Heart right ventricle (tissue), 16 donors: ENCODE results near the gene ZSCAN20. TPM values are rescaled to one million over a fixed set of nuclear protein-coding genes. Genes with fewer than 3 reads are reported as not detected.

Source experiments
- ATAC-seq, 8 donors: fragments of 200-7000 bp; cut with Tn5 transposase; one replicate each; pipeline ENCODE4 v1.9.1; 2020; ENCODE audit warnings: mild to moderate bottlenecking in 8 of 8, moderate library complexity in 8 of 8, moderate number of reproducible peaks in 1 of 8
- DNase-seq, 2 donors: peaks; one replicate each; pipeline ENCODE4 v3.0.0-alpha.2; 2020
- H3K27ac ChIP-seq, 10 donors: fragments of 200-600 bp; sonication (generic) in 2 of 10; one replicate each; pipeline versions ENCODE4 v1.5.0 to v1.8.0; 2020 to 2022; ENCODE audit warnings: mild to moderate bottlenecking in 3 of 10
- H3K27me3 ChIP-seq, 7 donors: fragments of 200-600 bp; one replicate each; pipeline ENCODE4 v1.8.0; 2021 to 2022; ENCODE audit warnings: mild to moderate bottlenecking in 2 of 7
- H3K36me3 ChIP-seq, 9 donors: fragments of 200-600 bp; sonication (generic) in 1 of 9; one replicate each; pipeline versions ENCODE4 v1.5.0 to v1.8.0; 2020 to 2022; ENCODE audit warnings: mild to moderate bottlenecking in 2 of 9
- H3K4me1 ChIP-seq, 9 donors: fragments of 200-600 bp; sonication (generic) in 1 of 9; one replicate each; pipeline versions ENCODE4 v1.5.0 to v1.8.0; 2020 to 2022; ENCODE audit warnings: mild to moderate bottlenecking in 4 of 9
- H3K4me3 ChIP-seq, 10 donors: fragments of 200-600 bp; sonication (generic) in 2 of 10; one replicate each; pipeline versions ENCODE4 v1.5.0 to v1.8.0; 2020 to 2022; ENCODE audit warnings: mild to moderate bottlenecking in 7 of 10, moderate library complexity in 2 of 10
- H3K9me3 ChIP-seq, 11 donors: fragments of 200-600 bp in 10 of 11; sonication (generic) in 2 of 11; one replicate each; pipeline versions ENCODE4 v1.5.0 to v1.8.0; 2013 to 2022; ENCODE audit warnings: mild to moderate bottlenecking in 2 of 11, control low read depth in 1 of 11, moderate library complexity in 1 of 11
- WGBS, 2 donors: extraction: QIAGEN DNeasy Blood & Tissue Kit; methylation state at CpG; one replicate each; pipeline ENCODE4 v1.1.7; 2013; ENCODE audit warnings: inconsistent platforms in 1 of 2; 5-methylcytosine and 5-hydroxymethylcytosine counted together
- intact Hi-C, 10 donors: fragments of 100-400 bp; cut with DNase I; formaldehyde crosslinking; loops; one replicate each; pipeline versions ENCODE4 v1.11.1 to v1.14.2; 2022
- polyA plus RNA-seq, 2 donors: library from polyadenylated mRNA; stranded (reverse); fragments of 200-250 nt; gene quantifications; one replicate each; pipeline ENCODE4 v1.2.3, GENCODE V29; 2013
- total RNA-seq, 10 donors: library from RNA; stranded (reverse); fragmentation: NEBNext Ultra II Directional in 3 of 10; extraction: Animal tissue kit (Norgen Biotek cat#: 25700) in 3 of 10; gene quantifications; one replicate each; pipeline versions ENCODE4 v1.2.1 to v1.2.4, GENCODE V29; 2021 to 2023
- TF ChIP-seq, protein P1 (sequence below), 9 donors: fragments of 200-600 bp; sonication (generic) in 2 of 9; IDR thresholded peaks; one replicate each; pipeline versions ENCODE4 v1.5.0 to v1.8.0; 2021 to 2022; ENCODE audit warnings: antibody characterized with exemption in 9 of 9, mild to moderate bottlenecking in 5 of 9, moderate library complexity in 1 of 9
- donor health status: Arrhythmogenic right ventricular cardiomyopathy.
- donor health status: ischemic (EF 13 %, LVEDD 7.1; RV severe dilation, severe dysfunction).
- donor health status: healthy with polysubstance abuse.
- donor health status: DM: no; HTN: yes; CAD: no.
- donor health status: DM: no; HTN: no; CAD: no.
- donor health status: ischemic (EF 25% LVEDD 6.9; RV normal size, moderate dysfunction).
- donor health status: ischemic (EF 25% LVEDD 5.7; RV mildly dilated, moderate dysfunction).
- donor health status: healthy.
- donor health status: DM: yes; HTN: yes; CAD: no.
- donor health status: Ischemic cardiomyopathy.
- donor health status: ischemic (EF 35%, LVEDD 5.7; RV mildly dilated, moderate dysfunction).
- donor health status: nonischemic (EF 11% LVEDD 7.7; RV severe dilation, severe dysfunction).
- donor health status: DM: yes; HTN: yes; CAD: no.
- donor health status: PGD.
- donor health status: ischemic (EF 29% LVEDD 5.4; RV normal size, mild dysfunction).
- donor health status: nonischemic (EF 23%, LVEDD 6.1; RV moderate dilation, normal function).

Gene ZSCAN20
- total and polyA plus RNA-seq, 12 donors = 0.83 to 9.3 (median 5.6) TPM

DNA sequence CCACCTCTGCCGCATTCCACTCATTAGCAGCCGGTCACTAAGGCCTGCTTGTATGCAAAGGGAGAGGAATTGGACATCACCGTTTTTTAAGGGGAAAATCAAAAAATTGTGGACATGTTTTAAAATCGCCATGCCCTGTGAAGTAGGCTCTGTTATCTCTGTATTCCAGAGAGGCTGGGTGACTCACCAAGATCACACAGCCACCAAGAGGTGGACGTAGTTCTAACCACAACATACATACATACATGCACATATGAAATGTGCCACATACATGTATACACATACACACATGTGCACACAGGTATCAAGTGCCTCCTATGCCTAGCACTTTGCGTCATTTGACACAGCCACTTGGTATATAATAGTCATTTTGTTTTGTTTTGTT is 16.0 kb upstream of the ZSCAN20 start:
- Histone ChIP-seq H3K36me3 (no peaks in the 10 kb centered on the region), H3K9me3 (peaks cover 0 to 5% (median 0%) of the 10 kb centered on the region in 11 donors), H3K4me3 (no peak overlapping the region), H3K27me3 (no peaks in the 10 kb centered on the region), H3K27ac (peak overlapping the region in 7 of 10 donors; percentile 24 to 72 (median 54)), H3K4me1 (peaks cover 0 to 64% (median 30%) of the 10 kb centered on the region in 9 donors)
- WGBS, 2 donors = 68 to 70% methylated on average over 6 of the region's 6 CpGs
- intact Hi-C loops = loop anchor here in 7 of 10 donors (5.0 to 10.0 kb wide), 9 partner anchors 54 to 322 kb away; no protein-coding TSS in a partner anchor
- DNase-seq (no peak), ATAC-seq (peak in 1 of 8 donors; percentile 7)
- TF ChIP-seq, protein P1, sequence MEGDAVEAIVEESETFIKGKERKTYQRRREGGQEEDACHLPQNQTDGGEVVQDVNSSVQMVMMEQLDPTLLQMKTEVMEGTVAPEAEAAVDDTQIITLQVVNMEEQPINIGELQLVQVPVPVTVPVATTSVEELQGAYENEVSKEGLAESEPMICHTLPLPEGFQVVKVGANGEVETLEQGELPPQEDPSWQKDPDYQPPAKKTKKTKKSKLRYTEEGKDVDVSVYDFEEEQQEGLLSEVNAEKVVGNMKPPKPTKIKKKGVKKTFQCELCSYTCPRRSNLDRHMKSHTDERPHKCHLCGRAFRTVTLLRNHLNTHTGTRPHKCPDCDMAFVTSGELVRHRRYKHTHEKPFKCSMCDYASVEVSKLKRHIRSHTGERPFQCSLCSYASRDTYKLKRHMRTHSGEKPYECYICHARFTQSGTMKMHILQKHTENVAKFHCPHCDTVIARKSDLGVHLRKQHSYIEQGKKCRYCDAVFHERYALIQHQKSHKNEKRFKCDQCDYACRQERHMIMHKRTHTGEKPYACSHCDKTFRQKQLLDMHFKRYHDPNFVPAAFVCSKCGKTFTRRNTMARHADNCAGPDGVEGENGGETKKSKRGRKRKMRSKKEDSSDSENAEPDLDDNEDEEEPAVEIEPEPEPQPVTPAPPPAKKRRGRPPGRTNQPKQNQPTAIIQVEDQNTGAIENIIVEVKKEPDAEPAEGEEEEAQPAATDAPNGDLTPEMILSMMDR (IDR thresholded peaks at IDR 0.05) = no peak

- WGBS, 2 donors = 83% methylated on average over 4 of the region's 4 CpGs
- ATAC-seq (no peak), DNase-seq (no peak)
- intact Hi-C loops = loop anchor here (5.0 to 10.0 kb wide), 14 partner anchors 57 to 365 kb away; no protein-coding TSS in a partner anchor
- Histone ChIP-seq H3K4me1 (peaks cover 0 to 75% (median 32%) of the 10 kb centered on the region in 9 donors), H3K9me3 (no peaks in the 10 kb centered on the region), H3K27me3 (no peaks in the 10 kb centered on the region), H3K4me3 (no peak overlapping the region), H3K27ac (peak overlapping the region in 8 of 10 donors; percentile 64 to 93 (median 86)), H3K36me3 (no peaks in the 10 kb centered on the region)
- TF ChIP-seq, protein P1 (IDR thresholded peaks at IDR 0.05) = no peak
These were observed 12.8 kb upstream of the ZSCAN20 start for GRCh38 chr1:33459691-33460090.

- ATAC-seq = peak in 5 of 8 donors; percentile 17 to 57 (median 43)
- TF ChIP-seq, protein P1 (IDR thresholded peaks at IDR 0.05) = no peak
- intact Hi-C loops = loop anchor here in 6 of 10 donors (5.0 to 10.0 kb wide), 7 partner anchors 85 to 365 kb away; no protein-coding TSS in a partner anchor
- H3K4me3 ChIP-seq = no peak overlapping the region
- H3K4me1 ChIP-seq = peaks cover 0 to 75% (median 32%) of the 10 kb centered on the region in 9 donors
- no peaks in the 10 kb centered on the region for H3K36me3 ChIP-seq
- peak overlapping the region; percentile 59 to 93 (median 84) for H3K27ac ChIP-seq
- H3K9me3 ChIP-seq = no peaks in the 10 kb centered on the region
- no peak for DNase-seq
- no peaks in the 10 kb centered on the region for H3K27me3 ChIP-seq
- WGBS, 2 donors = 70 to 75% methylated on average over 3 of the region's 3 CpGs
These were observed 12.3 kb upstream of the ZSCAN20 start for GRCh38 chr1:33460144-33460543.

GRCh38 chr1:33460947-33461629 is 11.4 kb upstream of the ZSCAN20 start:
- intact Hi-C loops = loop anchor here in 6 of 10 donors (5.0 to 10.0 kb wide), 7 partner anchors 86 to 366 kb away; no protein-coding TSS in a partner anchor
- Histone ChIP-seq H3K27ac (peak overlapping the region; percentile 59 to 93 (median 84)), H3K27me3 (no peaks in the 10 kb centered on the region), H3K36me3 (no peaks in the 10 kb centered on the region), H3K9me3 (no peaks in the 10 kb centered on the region), H3K4me1 (peaks cover 2 to 74% (median 35%) of the 10 kb centered on the region in 9 donors), H3K4me3 (no peak overlapping the region)
- TF ChIP-seq, protein P1 (IDR thresholded peaks at IDR 0.05) = no peak
- ATAC-seq (peak; percentile 61 to 87 (median 75)), DNase-seq (peak; percentile 44 to 77)
- 45 to 54% methylated on average over 4 of the region's 4 CpGs for WGBS, 2 donors
